ENCODE results near the gene ZNF526. TPM values are rescaled to one million over a fixed set of nuclear protein-coding genes. Genes with fewer than 3 reads are reported as not detected.

ZNF526 gene
- total and polyA plus RNA-seq, 9 of the 15 experiments (the other 6 are each of a cell fraction or from before 2014, with no cell fraction given), result 1.3 to 17.9 (median 6.2) TPM

- ChIA-PET POLR2A (interaction anchor here (0.7 to 2.9 kb wide), 7 partner anchors 9 to 408 kb away, joined by 3 to 16 read pairs (median 4); no protein-coding TSS in a partner anchor), CTCF (ENCODE audit: low intra/inter-chr PET ratio) (no interaction called here)
- Histone ChIP-seq H3K9me3 (replicated peaks; ENCODE audit: control insufficient read depth, insufficient read depth, low read depth, low read length) (no peaks in the 10 kb centered on the region), H3K79me2 (ENCODE audit: control insufficient read depth, insufficient read depth, low read length) (peaks cover 32% of the 10 kb centered on the region), H3K9me1 (ENCODE audit: control insufficient read depth, insufficient read depth, low read length) (no peaks in the 10 kb centered on the region), H3K4me1 (replicated peaks in 1 of 2; ENCODE audit: control insufficient read depth in 2 of 2, insufficient read depth in 2 of 2, low read length in 2 of 2) (peaks cover 17 to 56% of the 10 kb centered on the region in 2 experiments), H3K9ac (ENCODE audit: insufficient read depth in 1 of 2, low read depth in 2 of 2, low read length in 2 of 2) (peak overlapping the region; percentile 97 to 99), H3K4me2 (ENCODE audit: insufficient read depth, low read length) (peak overlapping the region; percentile 96), H2AFZ (ENCODE audit: low read depth, low read length) (peak overlapping the region; percentile 53), H3K27me3 (ENCODE audit: control insufficient read depth in 2 of 2, insufficient read depth in 2 of 2, low read length in 2 of 2) (no peaks in the 10 kb centered on the region), H3K36me3 (ENCODE audit: control insufficient read depth, insufficient read depth, low read length) (peaks cover 44% of the 10 kb centered on the region), H3K4me3 (peak overlapping the region; percentile 54), H3K27ac (ENCODE audit: extremely low read depth, low read depth, low read length) (peak overlapping the region; percentile 91), H4K20me1 (replicated peaks; ENCODE audit: control insufficient read depth, insufficient read depth, low read length) (no peaks in the 10 kb centered on the region)
- intact Hi-C loops (cut with micrococcal nuclease), result no loop called here
- peak in 2 of 4 experiments; percentile 42 to 62 for DNase-seq (ENCODE audit: extremely low read depth in 1 of 4, low spot score in 3 of 4)
- in situ Hi-C loops (cut with MboI), result no loop called here
- 9% methylated on average over 18 of the region's 18 CpGs for WGBS (ENCODE audit: insufficient coverage, low coverage, missing lambda C conversion rate)
- no TSS peak for BruUV-seq (replicated peaks)
- ATAC-seq, result no peak
- FAIRE-seq, result peak; percentile 48
- TF ChIP-seq CREB3L1 (IDR thresholded peaks at IDR 0.05; ENCODE audit: borderline replicate concordance, low read depth) (0 out of 2 replicates have a peak, but pooled peaks have one; percentile 15), NR2C2 (CRISPR knock-in tag; IDR thresholded peaks at IDR 0.05) (no peak), NR2C2 (tag; IDR thresholded peaks at IDR 0.05) (peak; percentile 46; the same call in 1 of the 2 replicates), ZNF140 (CRISPR knock-in tag; IDR thresholded peaks at IDR 0.05) (no peak), ARID1B (IDR thresholded peaks at IDR 0.05) (peak; percentile 23; the same call in 1 of the 2 replicates), ARID2 (IDR thresholded peaks at IDR 0.05) (no peak), ZNF165 (CRISPR knock-in tag; IDR thresholded peaks at IDR 0.05; ENCODE audit: borderline replicate concordance) (no peak), TAF1 (IDR thresholded peaks at IDR 0.05; ENCODE audit: control insufficient read depth, extremely low read depth, insufficient read depth, low read length, severe bottlenecking) (peak; percentile 21), PREB (CRISPR knock-in tag; IDR thresholded peaks at IDR 0.05) (no peak), PYGO2 (tag; IDR thresholded peaks at IDR 0.05) (no peak), HSF4 (CRISPR knock-in tag; IDR thresholded peaks at IDR 0.05; ENCODE audit: borderline replicate concordance) (no peak), ZNF639 (CRISPR knock-in tag; conservative IDR thresholded peaks at IDR 0.05 in 1 of 2, IDR thresholded peaks at IDR 0.05 in 1 of 2) (0 out of 4 replicates have a peak, but pooled peaks of 1 of the 2 experiments have one; percentile 19), POLR2AphosphoS2 (IDR thresholded peaks at IDR 0.05; ENCODE audit: low read length) (no peak), ZBTB7A (IDR thresholded peaks at IDR 0.05; ENCODE audit: borderline replicate concordance, control insufficient read depth, low read depth, low read length) (peak; percentile 67; the same call in 1 of the 2 replicates), SP2 (IDR thresholded peaks at IDR 0.05; ENCODE audit: extremely low read depth, low read depth, low read length, poor library complexity, severe bottlenecking) (no peak), LEF1 (IDR thresholded peaks at IDR 0.05) (no peak), KAT7 (CRISPR knock-in tag; IDR thresholded peaks at IDR 0.05; ENCODE audit: borderline replicate concordance) (no peak), JUNB (CRISPR knock-in tag; conservative IDR thresholded peaks at IDR 0.05) (no peak)
Observed at GRCh38 chr19:42270346-42271044, 50.4 kb downstream of the ZNF526 start.

All from K562 (cell line).